ENCODE data around the gene MCM10. TPM values are rescaled to one million over a fixed set of nuclear protein-coding genes. Genes with fewer than 3 reads are reported as not detected.

Gene MCM10
- total RNA-seq (2014; rRNA removed; shearing (Covaris generic)), result 3.4 and 5.2 TPM in 2 replicates
- polyA plus RNA-seq (2016; fragmentation: Nextera tagmentation; extraction: Ambion mirVana), result 4.6 and 4.7 TPM in 2 replicates

DNA sequence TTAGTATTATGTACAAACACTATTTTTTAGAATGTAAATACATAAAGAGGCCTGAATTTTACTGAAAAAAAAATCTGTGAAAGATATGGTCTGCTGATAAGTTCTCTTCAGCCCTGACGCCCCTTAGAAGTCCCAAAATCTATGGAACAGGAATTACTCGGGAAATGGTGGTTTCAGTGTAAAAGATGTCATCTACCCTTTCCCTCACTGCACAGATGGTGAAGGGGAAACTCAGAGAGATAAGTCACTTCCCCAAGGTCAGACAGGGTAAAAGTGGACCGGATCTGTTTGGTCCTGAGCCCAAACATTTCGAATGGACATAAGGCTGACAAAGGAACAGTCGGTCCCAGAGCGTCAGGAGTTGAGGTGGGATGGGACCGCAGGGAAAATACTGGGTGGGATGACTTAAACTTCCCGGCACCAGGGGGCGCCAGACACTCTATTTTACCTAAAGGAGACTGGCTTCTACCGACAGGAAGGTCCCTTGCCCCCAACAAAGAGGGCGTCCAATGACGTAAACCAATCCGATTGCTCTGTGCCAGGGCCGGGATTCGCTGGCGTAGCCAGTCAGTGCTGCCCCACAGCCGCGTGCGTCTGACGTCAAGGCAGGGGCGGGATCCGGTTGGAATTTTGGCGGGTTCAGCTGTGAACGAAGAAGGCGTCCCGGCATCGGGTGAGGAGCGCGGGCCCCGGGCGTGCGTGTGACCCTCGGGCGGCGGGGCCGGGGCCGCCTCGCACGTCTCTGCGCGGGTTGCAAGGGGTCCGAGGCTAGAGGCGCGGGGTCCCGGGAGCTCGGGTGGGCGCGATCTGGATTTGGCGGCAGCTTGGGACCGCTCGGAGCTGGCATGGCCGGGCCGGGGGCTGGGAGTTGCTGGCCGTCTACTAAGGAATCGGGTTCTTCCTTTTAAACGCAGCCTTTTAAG is at the start of gene MCM10:
TSS of gene MCM10 (plus strand) at position 625 of the 923 bp plus-strand sequence. CDS start 2,645 bp downstream, outside the sequence.
- Histone ChIP-seq H3K27ac (no peak within 1 kb of the TSS), H3K9ac (peak within 1 kb of the TSS; percentile 72), H3K79me2 (ENCODE audit: insufficient read depth) (peaks cover 12% of the 10 kb centered on the region; the same call in 1 of the 2 replicates), H3K9me3 (ENCODE audit: low read depth) (no peaks in the 10 kb centered on the region), H3F3A (ENCODE audit: insufficient read depth) (no peaks in the 10 kb centered on the region), H2AFZ (peak within 1 kb of the TSS; percentile 99), H3K27me3 (replicated peaks; ENCODE audit: insufficient read depth) (no peaks in the 10 kb centered on the region), H3K9me2 (ENCODE audit: insufficient read depth) (no peaks in the 10 kb centered on the region), H4K20me1 (ENCODE audit: insufficient read depth) (no peaks in the 10 kb centered on the region), H3K4me2 (ENCODE audit: unreplicated experiment) (peak within 1 kb of the TSS; percentile 90), H3K4me1 (ENCODE audit: insufficient read depth) (peaks cover 12% of the 10 kb centered on the region), H3K36me3 (ENCODE audit: low read depth) (no peaks in the 10 kb centered on the region), H3K4me3 (peak within 1 kb of the TSS; percentile 84)
- TF ChIP-seq EZH2phosphoT487 (IDR thresholded peaks at IDR 0.05; ENCODE audit: insufficient read depth, low read depth) (no peak), EZH2 (IDR thresholded peaks at IDR 0.05; ENCODE audit: insufficient read depth, poor library complexity, severe bottlenecking) (no peak)
- WGBS, 2 experiments (ENCODE audit: low coverage in 1 of 2, low lambda C conversion rate in 2 of 2, missing lambda C conversion rate in 2 of 2), result 2 to 4% methylated on average over 55 to 56 of the region's 56 CpGs
- in situ Hi-C loops (cut with MboI), result no loop called here
- peak; percentile 100 for DNase-seq

GRCh38 chr10:13113544-13113943 is 47.8 kb upstream of the MCM10 start:
- no peaks in the 10 kb centered on the region for H3K9me3 ChIP-seq (ENCODE audit: low read depth)
- peaks cover 25% of the 10 kb centered on the region for H3K79me2 ChIP-seq (ENCODE audit: insufficient read depth)
- H3K9ac ChIP-seq, result no peak overlapping the region
- no peak overlapping the region for H3K27ac ChIP-seq
- no peaks in the 10 kb centered on the region for H3K4me1 ChIP-seq (ENCODE audit: insufficient read depth)
- no peak overlapping the region for H2AFZ ChIP-seq
- no peaks in the 10 kb centered on the region for H3K27me3 ChIP-seq (replicated peaks; ENCODE audit: insufficient read depth)
- H4K20me1 ChIP-seq (ENCODE audit: insufficient read depth), result no peaks in the 10 kb centered on the region
- peaks cover 70% of the 10 kb centered on the region for H3K36me3 ChIP-seq (ENCODE audit: low read depth)
- no peak for DNase-seq
- 97 to 99% methylated on average over 6 of the region's 6 CpGs for WGBS, 2 experiments (ENCODE audit: low coverage in 1 of 2, low lambda C conversion rate in 2 of 2, missing lambda C conversion rate in 2 of 2)
- no peak overlapping the region for H3K4me2 ChIP-seq (ENCODE audit: unreplicated experiment)
- no peaks in the 10 kb centered on the region; the same call in 1 of the 2 replicates for H3F3A ChIP-seq (ENCODE audit: insufficient read depth)
- no peaks in the 10 kb centered on the region for H3K9me2 ChIP-seq (ENCODE audit: insufficient read depth)
- in situ Hi-C loops (cut with MboI), result no loop called here
- TF ChIP-seq EZH2 (IDR thresholded peaks at IDR 0.05; ENCODE audit: insufficient read depth, poor library complexity, severe bottlenecking), result no peak
- no peak overlapping the region for H3K4me3 ChIP-seq

DNA sequence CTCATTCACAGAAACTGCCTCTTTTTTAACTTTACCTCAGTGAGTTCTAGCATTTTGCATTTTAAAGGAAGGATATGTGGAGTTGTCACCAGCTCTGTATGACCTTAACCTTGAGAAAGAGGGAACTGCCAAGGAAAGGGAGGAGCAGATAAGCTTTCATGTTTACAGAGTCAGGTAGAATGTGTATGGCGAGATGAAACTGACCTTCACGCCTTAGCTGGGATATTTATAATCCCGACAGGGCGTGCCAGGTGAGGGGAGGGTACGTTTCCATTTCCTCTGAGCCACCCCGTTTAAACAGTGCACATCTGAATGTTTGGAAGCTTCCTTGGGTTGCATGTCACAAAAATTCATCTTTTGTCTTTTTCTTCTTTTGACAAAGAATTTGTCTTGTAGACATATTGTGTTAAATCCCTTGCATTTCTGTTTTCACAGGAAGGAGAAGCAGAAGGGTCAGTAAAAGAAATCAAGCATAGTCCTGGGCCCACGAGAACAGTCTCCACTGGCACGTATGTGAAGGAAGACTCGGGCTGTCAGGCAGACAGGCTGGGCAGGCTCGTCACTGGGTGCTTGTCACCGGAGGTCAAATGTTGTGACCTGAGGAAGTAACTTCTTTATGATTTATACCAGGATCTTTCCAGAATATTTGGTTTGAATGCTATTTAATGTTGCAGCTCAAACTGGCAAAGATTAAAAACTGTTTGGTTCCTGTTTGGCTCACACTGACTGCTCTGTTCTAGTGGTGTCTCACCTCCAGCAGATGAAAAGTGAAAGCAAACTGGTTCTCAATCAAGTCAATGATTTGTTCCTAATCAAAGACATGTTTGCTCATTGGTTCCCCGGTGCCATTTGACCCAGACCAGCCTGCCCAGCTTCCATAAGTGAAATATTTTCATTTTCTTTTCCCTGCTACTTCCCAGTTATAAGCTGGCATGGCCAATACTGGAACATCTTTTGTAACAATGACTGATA is 45.2 kb upstream of the MCM10 start:
- 72 to 79% methylated on average over 12 of the region's 12 CpGs for WGBS, 2 experiments (ENCODE audit: low coverage in 1 of 2, low lambda C conversion rate in 2 of 2, missing lambda C conversion rate in 2 of 2)
- TF ChIP-seq EZH2phosphoT487 (IDR thresholded peaks at IDR 0.05; ENCODE audit: insufficient read depth, low read depth) (no peak), EZH2 (IDR thresholded peaks at IDR 0.05; ENCODE audit: insufficient read depth, poor library complexity, severe bottlenecking) (no peak)

More for the DNA sequence above, 45.2 kb upstream of the MCM10 start:
- Histone ChIP-seq H3K9me3 (ENCODE audit: low read depth) (no peaks in the 10 kb centered on the region), H3K9me2 (ENCODE audit: insufficient read depth) (no peaks in the 10 kb centered on the region), H3K27me3 (replicated peaks; ENCODE audit: insufficient read depth) (no peaks in the 10 kb centered on the region), H3K4me3 (no peak overlapping the region), H4K20me1 (ENCODE audit: insufficient read depth) (no peaks in the 10 kb centered on the region), H3K4me2 (ENCODE audit: unreplicated experiment) (no peak overlapping the region), H3K27ac (no peak overlapping the region), H3K4me1 (ENCODE audit: insufficient read depth) (no peaks in the 10 kb centered on the region), H3K9ac (no peak overlapping the region), H2AFZ (no peak overlapping the region), H3K36me3 (ENCODE audit: low read depth) (peaks cover 75% of the 10 kb centered on the region), H3F3A (ENCODE audit: insufficient read depth) (no peaks in the 10 kb centered on the region; the same call in 1 of the 2 replicates), H3K79me2 (ENCODE audit: insufficient read depth) (peaks cover 3% of the 10 kb centered on the region; the same call in 1 of the 2 replicates)
- no peak for DNase-seq
- in situ Hi-C loops (cut with MboI), result no loop called here

Measured in GM23248 (cell line).